Measurements from ENCODE around the gene SLC1A7.

DNA sequence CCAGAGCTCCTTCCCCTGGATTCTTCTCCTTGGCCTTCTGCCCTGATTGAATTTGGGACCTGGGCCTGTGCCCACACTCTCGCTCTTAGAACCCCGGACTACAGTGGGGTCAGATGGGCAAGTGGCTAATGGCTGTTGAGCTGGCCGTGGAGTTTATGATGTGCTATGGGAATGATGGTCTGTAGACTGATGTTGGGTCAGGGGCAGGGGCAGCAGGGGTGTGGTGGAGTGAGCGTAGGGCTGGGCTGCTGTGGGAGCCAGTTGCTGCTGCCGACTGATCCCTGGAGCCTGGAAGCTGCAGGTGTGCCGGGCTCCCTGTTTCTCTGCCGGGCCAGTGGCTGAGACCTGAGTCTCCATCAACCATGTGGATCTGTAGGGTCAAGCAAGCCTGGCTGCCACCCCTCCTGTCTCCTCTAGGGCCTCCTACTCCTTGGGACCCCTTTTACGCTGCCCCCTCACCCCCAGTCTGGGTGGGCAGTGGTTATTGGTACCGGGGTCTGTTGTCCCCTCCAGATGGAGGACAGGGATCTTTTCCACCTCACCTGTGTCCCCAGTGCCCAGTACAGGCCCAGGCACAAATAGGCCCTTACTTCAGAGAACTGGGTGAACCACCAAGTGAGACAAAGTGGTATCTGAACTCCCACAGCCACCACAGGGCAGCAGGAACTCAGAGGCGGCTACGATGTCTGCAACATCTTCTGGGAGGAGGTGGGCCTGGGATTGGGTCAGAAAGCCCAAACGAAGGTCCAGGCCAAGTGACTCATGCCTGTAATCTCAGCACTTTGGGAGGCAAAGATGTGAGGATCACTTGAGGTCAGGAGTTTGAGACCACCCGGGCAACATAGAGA, 75.3 kb downstream of the SLC1A7 start:
- TF ChIP-seq, protein P1, sequence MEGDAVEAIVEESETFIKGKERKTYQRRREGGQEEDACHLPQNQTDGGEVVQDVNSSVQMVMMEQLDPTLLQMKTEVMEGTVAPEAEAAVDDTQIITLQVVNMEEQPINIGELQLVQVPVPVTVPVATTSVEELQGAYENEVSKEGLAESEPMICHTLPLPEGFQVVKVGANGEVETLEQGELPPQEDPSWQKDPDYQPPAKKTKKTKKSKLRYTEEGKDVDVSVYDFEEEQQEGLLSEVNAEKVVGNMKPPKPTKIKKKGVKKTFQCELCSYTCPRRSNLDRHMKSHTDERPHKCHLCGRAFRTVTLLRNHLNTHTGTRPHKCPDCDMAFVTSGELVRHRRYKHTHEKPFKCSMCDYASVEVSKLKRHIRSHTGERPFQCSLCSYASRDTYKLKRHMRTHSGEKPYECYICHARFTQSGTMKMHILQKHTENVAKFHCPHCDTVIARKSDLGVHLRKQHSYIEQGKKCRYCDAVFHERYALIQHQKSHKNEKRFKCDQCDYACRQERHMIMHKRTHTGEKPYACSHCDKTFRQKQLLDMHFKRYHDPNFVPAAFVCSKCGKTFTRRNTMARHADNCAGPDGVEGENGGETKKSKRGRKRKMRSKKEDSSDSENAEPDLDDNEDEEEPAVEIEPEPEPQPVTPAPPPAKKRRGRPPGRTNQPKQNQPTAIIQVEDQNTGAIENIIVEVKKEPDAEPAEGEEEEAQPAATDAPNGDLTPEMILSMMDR (IDR thresholded peaks at IDR 0.05; ENCODE audit: low read depth, low read length, missing input control): no peak
- no peak for TF ChIP-seq TAF1 (conservative IDR thresholded peaks at IDR 0.05)
- TF ChIP-seq SP1 (IDR thresholded peaks at IDR 0.05): no peak
- TF ChIP-seq FOXA1 (IDR thresholded peaks at IDR 0.05): no peak
- no peak for TF ChIP-seq RAD21 (IDR thresholded peaks at IDR 0.05)
